IPS DF 6.9 (cell line): ENCODE measurements around the gene WRAP73.

Experiments used
- DNase-seq: peaks from one replicate; pipeline ENCODE4 v3.0.0-alpha.2; 2013; ENCODE audit warnings: low read depth, low spot score
- H3K27ac ChIP-seq: one replicate; pipeline ENCODE4 v1.5.1; 2013; ENCODE audit warnings: low read length, control low read depth
- H3K27me3 ChIP-seq: 2 replicates; pipeline ENCODE4 v1.6.1; 2013; ENCODE audit warnings: mild to moderate bottlenecking, low read length; ENCODE audit not compliant: control insufficient read depth, insufficient read depth
- H3K36me3 ChIP-seq: 2 replicates; pipeline ENCODE4 v1.6.1; 2013; ENCODE audit warnings: low read length; ENCODE audit not compliant: control insufficient read depth, insufficient read depth
- H3K4me1 ChIP-seq: 2 replicates; pipeline ENCODE4 v1.6.1; 2013; ENCODE audit warnings: low read length; ENCODE audit not compliant: control insufficient read depth, insufficient read depth
- H3K4me3 ChIP-seq: 2 replicates; pipeline ENCODE4 v1.5.1; 2013; ENCODE audit warnings: mild to moderate bottlenecking, low read length
- H3K9me3 ChIP-seq: 2 replicates; pipeline ENCODE4 v1.6.1; 2013; ENCODE audit warnings: low read length, inconsistent platforms; ENCODE audit not compliant: control insufficient read depth, insufficient read depth
- WGBS: extraction: QIAGEN DNeasy Blood & Tissue Kit; methylation state at CpG from one replicate; pipeline ENCODE4 v1.1.7; 2013; ENCODE audit warnings: mixed read lengths, missing lambda C conversion rate; ENCODE audit not compliant: insufficient read length, insufficient coverage; 5-methylcytosine and 5-hydroxymethylcytosine counted together

Gene WRAP73

DNA sequence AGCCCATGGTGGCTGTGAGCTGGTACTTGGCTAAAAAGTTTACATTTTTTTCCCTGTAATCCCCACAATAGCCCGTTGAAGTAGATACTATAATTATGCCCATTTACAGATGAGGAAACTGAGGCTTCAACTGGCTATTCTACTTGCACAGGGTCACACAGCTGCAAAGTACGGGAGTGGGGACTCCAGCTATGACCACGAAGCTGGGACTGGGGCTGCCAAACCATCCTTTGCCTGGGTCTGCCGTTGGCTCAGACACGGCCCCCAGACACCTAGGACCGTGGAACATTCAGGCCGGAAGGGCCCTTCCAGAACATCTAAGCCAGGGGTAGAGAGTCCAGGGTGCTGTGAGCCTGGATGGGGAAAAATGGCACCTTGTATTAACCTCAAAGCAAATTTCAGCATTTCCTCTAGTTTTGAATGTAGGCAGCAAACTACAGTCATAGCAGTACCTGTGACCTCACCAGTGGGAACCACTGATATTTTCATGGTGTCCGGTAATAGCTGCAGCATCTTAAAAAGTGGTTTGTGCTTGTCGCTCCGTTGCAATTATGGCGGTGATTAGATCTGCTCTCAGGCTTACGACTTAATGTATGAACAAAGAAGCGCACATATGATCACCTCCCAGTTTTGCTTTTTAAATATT, 6.7 kb upstream of the WRAP73 start:
- Histone ChIP-seq H3K4me3 (no peak overlapping the region), H3K27ac (no peak overlapping the region)
- WGBS, result no CpG with 5 or more reads among the region's 13 CpGs

GRCh38 chr1:3654549-3655281, 4.8 kb upstream of the WRAP73 start:
- Histone ChIP-seq H3K4me3 (no peak overlapping the region), H3K4me1 (peaks cover 5% of the 10 kb centered on the region; the same call in 1 of the 2 replicates), H3K27me3 (peaks cover 43% of the 10 kb centered on the region), H3K27ac (no peak overlapping the region), H3K36me3 (no peaks in the 10 kb centered on the region), H3K9me3 (no peaks in the 10 kb centered on the region)
- DNase-seq, result no peak
- no CpG with 5 or more reads among the region's 22 CpGs for WGBS

More for the DNA sequence above, 6.7 kb upstream of the WRAP73 start:
- H3K4me1 ChIP-seq, result peaks cover 2% of the 10 kb centered on the region; the same call in 1 of the 2 replicates
- H3K27me3 ChIP-seq, result peaks cover 32% of the 10 kb centered on the region
- H3K9me3 ChIP-seq, result no peaks in the 10 kb centered on the region
- no peaks in the 10 kb centered on the region for H3K36me3 ChIP-seq
- DNase-seq, result no peak

DNA sequence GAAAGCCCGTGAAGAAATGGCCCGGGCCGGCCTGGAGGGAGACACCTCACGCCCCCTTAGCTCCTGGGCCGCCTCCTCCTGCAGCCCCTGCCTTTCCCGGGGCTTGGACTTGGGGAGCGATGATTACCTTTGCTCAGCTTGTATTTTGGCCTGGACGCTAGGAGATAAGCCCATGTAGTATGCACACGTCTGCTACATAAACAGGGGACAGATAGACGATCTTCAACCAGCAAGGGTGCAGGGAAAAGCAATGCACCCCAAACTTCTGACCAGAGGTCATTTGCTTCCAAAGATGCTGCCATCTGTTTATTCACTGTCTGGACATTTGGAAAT, 3.3 kb upstream of the WRAP73 start:
- Histone ChIP-seq H3K36me3 (no peaks in the 10 kb centered on the region), H3K27me3 (peaks cover 43% of the 10 kb centered on the region), H3K4me1 (peaks cover 5% of the 10 kb centered on the region; the same call in 1 of the 2 replicates), H3K9me3 (no peaks in the 10 kb centered on the region), H3K4me3 (no peak overlapping the region), H3K27ac (no peak overlapping the region)
- DNase-seq, result no peak
- no CpG with 5 or more reads among the region's 10 CpGs for whole genome bisulfite sequencing

- Histone ChIP-seq H3K9me3 (no peaks in the 10 kb centered on the region), H3K36me3 (no peaks in the 10 kb centered on the region), H3K4me1 (peaks cover 5% of the 10 kb centered on the region; the same call in 1 of the 2 replicates), H3K27me3 (peaks cover 43% of the 10 kb centered on the region), H3K27ac (no peak overlapping the region), H3K4me3 (peak overlapping the region; percentile 57)
- no CpG with 5 or more reads among the region's 68 CpGs for WGBS
- DNase-seq, result no peak
Measured at GRCh38 chr1:3652548-3653285, 2.8 kb upstream of the WRAP73 start.

DNA sequence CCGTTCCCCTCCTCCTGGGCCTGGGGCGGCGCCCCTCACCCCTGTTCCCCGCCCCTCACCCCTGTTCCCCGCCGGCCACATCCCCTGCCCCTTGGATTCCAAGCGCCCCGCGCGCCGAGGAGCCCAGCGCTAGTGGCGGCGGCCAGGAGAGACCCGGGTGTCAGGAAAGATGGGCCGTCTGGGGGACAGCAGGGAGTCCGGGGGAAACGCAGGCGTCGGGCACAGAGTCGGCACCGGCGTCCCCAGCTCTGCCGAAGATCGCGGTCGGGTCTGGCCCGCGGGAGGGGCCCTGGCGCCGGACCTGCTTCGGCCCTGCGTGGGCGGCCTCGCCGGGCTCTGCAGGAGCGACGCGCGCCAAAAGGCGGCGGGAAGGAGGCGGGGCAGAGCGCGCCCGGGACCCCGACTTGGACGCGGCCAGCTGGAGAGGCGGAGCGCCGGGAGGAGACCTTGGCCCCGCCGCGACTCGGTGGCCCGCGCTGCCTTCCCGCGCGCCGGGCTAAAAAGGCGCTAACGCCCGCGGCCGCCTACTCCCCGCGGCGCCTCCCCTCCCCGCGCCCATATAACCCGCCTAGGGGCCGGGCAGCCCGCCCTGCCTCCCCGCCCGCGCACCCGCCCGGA, 2.1 kb upstream of the WRAP73 start, which contains the start of gene TP73:
TSS of gene TP73 (plus strand) at position 587 of the 618 bp plus-strand sequence. CDS start 29,850 bp downstream, outside the sequence.
- Histone ChIP-seq H3K27me3 (peaks cover 43% of the 10 kb centered on the region), H3K9me3 (no peaks in the 10 kb centered on the region), H3K4me1 (peaks cover 5% of the 10 kb centered on the region; the same call in 1 of the 2 replicates), H3K36me3 (no peaks in the 10 kb centered on the region), H3K4me3 (peak within 1 kb of the TSS; percentile 57), H3K27ac (no peak within 1 kb of the TSS)
- WGBS, result no CpG with 5 or more reads among the region's 80 CpGs
- DNase-seq, result no peak

DNA sequence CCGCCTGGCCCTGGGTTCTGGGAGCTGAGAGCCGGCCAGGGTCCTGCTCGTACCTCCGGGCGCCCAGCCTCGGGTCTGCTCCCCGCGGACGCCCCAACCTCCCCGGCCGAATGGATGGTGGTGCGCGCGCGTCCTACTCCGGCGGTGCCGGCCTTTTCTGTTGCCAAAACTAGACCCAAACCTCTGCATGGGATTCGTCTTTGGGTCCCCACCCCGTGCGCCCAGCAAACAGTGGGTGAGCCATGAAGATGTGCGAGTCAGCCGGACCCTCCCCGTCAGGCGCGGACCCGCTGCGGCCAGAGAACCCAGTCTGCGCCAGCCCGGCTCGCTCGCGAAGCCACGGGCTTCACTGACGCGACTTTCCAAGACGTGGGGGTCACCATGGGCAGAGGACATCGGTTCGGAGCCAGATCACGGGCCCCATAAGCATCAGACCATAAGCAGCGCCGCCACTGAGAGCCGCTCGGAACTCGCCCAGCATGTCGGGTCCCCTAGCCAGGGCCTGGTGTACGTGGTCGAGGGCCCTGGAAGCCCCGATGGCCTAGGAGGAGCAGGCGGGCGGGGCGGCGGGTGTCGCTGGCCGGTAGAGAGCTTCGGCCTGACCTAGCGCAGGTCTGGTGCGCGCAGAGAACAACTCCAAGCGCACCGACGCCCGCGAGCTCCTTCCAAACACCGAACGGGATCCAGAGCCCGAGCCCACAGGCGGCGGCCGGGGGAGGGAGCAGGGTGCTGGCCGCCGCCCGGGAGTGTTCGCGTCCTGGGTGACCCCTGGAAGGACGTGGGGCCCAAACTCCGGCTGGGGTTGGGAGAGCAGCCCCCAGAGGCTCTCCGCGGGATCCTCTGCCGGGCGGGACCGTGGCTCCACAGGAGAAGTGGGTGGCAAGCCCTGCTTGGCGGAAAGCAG, 1.4 kb upstream of the WRAP73 start:
- no CpG with 5 or more reads among the region's 83 CpGs for WGBS
- Histone ChIP-seq H3K4me1 (peaks cover 5% of the 10 kb centered on the region; the same call in 1 of the 2 replicates), H3K27ac (no peak overlapping the region), H3K27me3 (peaks cover 40% of the 10 kb centered on the region), H3K9me3 (no peaks in the 10 kb centered on the region), H3K4me3 (peak overlapping the region; percentile 57; the same call in 1 of the 2 replicates), H3K36me3 (no peaks in the 10 kb centered on the region)
- no peak for DNase-seq

GRCh38 chr1:3650248-3651025, 534 bp upstream of the WRAP73 start:
- no CpG with 5 or more reads among the region's 50 CpGs for WGBS
- H3K27me3 ChIP-seq, result peaks cover 40% of the 10 kb centered on the region
- no peaks in the 10 kb centered on the region for H3K9me3 ChIP-seq
- H3K27ac ChIP-seq, result no peak overlapping the region
- H3K4me3 ChIP-seq, result peak overlapping the region; percentile 57; the same call in 1 of the 2 replicates
- no peaks in the 10 kb centered on the region for H3K36me3 ChIP-seq
- DNase-seq, result no peak
- peaks cover 5% of the 10 kb centered on the region; the same call in 1 of the 2 replicates for H3K4me1 ChIP-seq

GRCh38 chr1:3646596-3646995, 3.3 kb downstream of the WRAP73 start:
- no peak for DNase-seq
- WGBS, result no CpG with 5 or more reads among the region's 20 CpGs
- H3K27me3 ChIP-seq, result peaks cover 12% of the 10 kb centered on the region
- no peaks in the 10 kb centered on the region for H3K9me3 ChIP-seq
- H3K36me3 ChIP-seq, result no peaks in the 10 kb centered on the region
- H3K27ac ChIP-seq, result no peak overlapping the region
- no peak overlapping the region for H3K4me3 ChIP-seq
- peaks cover 3% of the 10 kb centered on the region; the same call in 1 of the 2 replicates for H3K4me1 ChIP-seq
